Hepatocyte (in vitro differentiated cells): ENCODE data around the gene IL13. TPM values are rescaled to one million over a fixed set of nuclear protein-coding genes. Genes with fewer than 3 reads are reported as not detected.

Experiments used
- DNase-seq: peaks from one replicate; pipeline ENCODE4 v3.0.0-alpha.2; 2016; ENCODE audit warnings: low spot score
- H2AFZ ChIP-seq: fragments of 200-600 bp; sonication (generic); 2 replicates; pipeline ENCODE4 v1.6.0; 2016; ENCODE audit warnings: antibody characterized with exemption, mild to moderate bottlenecking
- H3K27ac ChIP-seq: fragments of 200-600 bp; sonication (generic); 2 replicates; pipeline ENCODE4 v1.5.1; 2016; ENCODE audit warnings: mild to moderate bottlenecking
- H3K27me3 ChIP-seq: fragments of 200-600 bp; sonication (generic); 2 replicates; pipeline ENCODE4 v1.6.1; 2016
- H3K36me3 ChIP-seq: fragments of 200-600 bp; sonication (generic); replicated peaks from 2 replicates; pipeline ENCODE4 v1.5.1; 2016; ENCODE audit warnings: low read depth; ENCODE audit not compliant: insufficient read depth
- H3K4me1 ChIP-seq: fragments of 200-600 bp; sonication (generic); 2 replicates; pipeline ENCODE4 v1.5.1; 2016; ENCODE audit warnings: mild to moderate bottlenecking, moderate library complexity; ENCODE audit not compliant: insufficient read depth
- H3K4me2 ChIP-seq: fragments of 200-600 bp; sonication (generic); 2 replicates; pipeline ENCODE4 v1.6.0; 2016
- H3K4me3 ChIP-seq: fragments of 200-600 bp; sonication (generic); 2 replicates; pipeline ENCODE4 v1.5.1; 2016; ENCODE audit warnings: mild to moderate bottlenecking
- H3K79me2 ChIP-seq: fragments of 200-600 bp; sonication (generic); 2 replicates; pipeline ENCODE4 v1.6.0; 2017; ENCODE audit warnings: mild to moderate bottlenecking
- H3K9me2 ChIP-seq: fragments of 200-600 bp; sonication (generic); replicated peaks from 2 replicates; pipeline ENCODE4 v1.6.0; 2017; ENCODE audit warnings: mild to moderate bottlenecking; ENCODE audit not compliant: insufficient read depth
- H3K9me3 ChIP-seq: fragments of 200-600 bp; sonication (generic); 2 replicates; pipeline ENCODE4 v1.5.1; 2016; ENCODE audit warnings: low read depth, mild to moderate bottlenecking
- H4K20me1 ChIP-seq: fragments of 200-600 bp; sonication (generic); 2 replicates; pipeline ENCODE4 v1.6.0; 2016; ENCODE audit warnings: mild to moderate bottlenecking; ENCODE audit not compliant: insufficient read depth, poor library complexity, severe bottlenecking
- CTCF ChIP-seq: fragments of 200-600 bp; sonication (generic); IDR thresholded peaks from 2 replicates; pipeline ENCODE4 v1.5.1; 2016; ENCODE audit warnings: antibody characterized with exemption, mild to moderate bottlenecking; ENCODE audit not compliant: poor library complexity
- EZH2 ChIP-seq: fragments of 200-600 bp; sonication (generic); IDR thresholded peaks from 2 replicates; pipeline ENCODE4 v1.6.1; 2016; ENCODE audit warnings: antibody characterized with exemption, mild to moderate bottlenecking, borderline replicate concordance
- EZH2phosphoT487 ChIP-seq: fragments of 200-600 bp; sonication (generic); IDR thresholded peaks from one replicate; pipeline ENCODE4 v1.6.1; 2018; ENCODE audit warnings: antibody characterized with exemption, mild to moderate bottlenecking, low read depth, moderate library complexity; ENCODE audit not compliant: unreplicated experiment, severe bottlenecking
- WGBS: methylation state at CpG from one replicate; pipeline ENCODE4 v1.1.6; 2016; ENCODE audit warnings: low lambda C conversion rate; ENCODE audit errors: missing lambda C conversion rate; 5-methylcytosine and 5-hydroxymethylcytosine counted together
- polyA plus RNA-seq: library from polyadenylated mRNA; unstranded; fragments of >200 nt; fragmentation: Nextera tagmentation; extraction: Ambion mirVana; gene quantifications from 2 replicates; pipeline ENCODE4 v1.2.1, GENCODE V29; 2016
- total RNA-seq: library from RNA; depleted of rRNA; stranded (reverse); fragments of >200 nt; gene quantifications from 2 replicates; pipeline ENCODE4 v1.2.3, GENCODE V29; 2014

IL13 gene
- total and polyA plus RNA-seq, 2 experiments from 2014 or later = not detected

- peak; percentile 17 for TF ChIP-seq EZH2phosphoT487
- TF ChIP-seq EZH2 = peak; percentile 76
- TF ChIP-seq CTCF = peak; percentile 27
- Histone ChIP-seq H3K79me2 (no peaks in the 10 kb centered on the region), H4K20me1 (no peaks in the 10 kb centered on the region), H3K4me2 (peak overlapping the region; percentile 93), H3K27me3 (peaks cover 31% of the 10 kb centered on the region), H3K9me3 (no peaks in the 10 kb centered on the region), H3K9me2 (no peaks in the 10 kb centered on the region), H2AFZ (peak overlapping the region; percentile 40), H3K36me3 (no peaks in the 10 kb centered on the region), H3K4me1 (no peaks in the 10 kb centered on the region), H3K4me3 (peak overlapping the region; percentile 20), H3K27ac (no peak overlapping the region)
- peak; percentile 38 for DNase-seq
- 7% methylated on average over 80 of the region's 92 CpGs for WGBS
Observed at GRCh38 chr5:132655821-132656773, 1.9 kb upstream of the IL13 start.

- Histone ChIP-seq H3K9me2 (no peaks in the 10 kb centered on the region), H3K27me3 (peaks cover 31% of the 10 kb centered on the region), H3K27ac (no peak overlapping the region), H3K4me2 (peak overlapping the region; percentile 93), H4K20me1 (no peaks in the 10 kb centered on the region), H3K79me2 (no peaks in the 10 kb centered on the region), H3K4me1 (no peaks in the 10 kb centered on the region), H2AFZ (no peak overlapping the region), H3K4me3 (no peak overlapping the region), H3K36me3 (no peaks in the 10 kb centered on the region), H3K9me3 (no peaks in the 10 kb centered on the region)
- 82% methylated on average over 12 of the region's 12 CpGs for WGBS
- no peak for DNase-seq
- TF ChIP-seq CTCF = no peak
- TF ChIP-seq EZH2phosphoT487 = no peak
- TF ChIP-seq EZH2 = no peak
Observed at GRCh38 chr5:132656774-132657355, 1.1 kb upstream of the IL13 start.

GRCh38 chr5:132658381-132659302, 669 bp downstream of the IL13 start:
- no peaks in the 10 kb centered on the region for H3K36me3 ChIP-seq
- H3K9me3 ChIP-seq = no peaks in the 10 kb centered on the region
- no peak overlapping the region for H3K4me3 ChIP-seq
- peaks cover 9% of the 10 kb centered on the region for H3K4me1 ChIP-seq
- H3K9me2 ChIP-seq = no peaks in the 10 kb centered on the region
- H3K27me3 ChIP-seq = peaks cover 27% of the 10 kb centered on the region
- DNase-seq = no peak
- H3K4me2 ChIP-seq = no peak overlapping the region
- H3K27ac ChIP-seq = no peak overlapping the region
- WGBS = 90% methylated on average over 9 of the region's 9 CpGs
- H3K79me2 ChIP-seq = no peaks in the 10 kb centered on the region
- TF ChIP-seq EZH2phosphoT487 (no peak), EZH2 (no peak), CTCF (no peak)
- H2AFZ ChIP-seq = no peak overlapping the region
- H4K20me1 ChIP-seq = no peaks in the 10 kb centered on the region
